HG02938 (cell line): ENCODE measurements around the gene PRPH.
"Not testable (repeated sequence)": the region's sequence is repeated elsewhere in the genome, so short reads cannot be mapped to it uniquely, and the experiment has no call there.

Experiments used
- ATAC-seq: cut with Tn5 transposase; IDR thresholded peaks from one replicate; pipeline ENCODE4 v1.9.1; 2021; ENCODE audit warnings: mild to moderate bottlenecking, moderate library complexity; ENCODE audit not compliant: unreplicated experiment

Gene PRPH

DNA sequence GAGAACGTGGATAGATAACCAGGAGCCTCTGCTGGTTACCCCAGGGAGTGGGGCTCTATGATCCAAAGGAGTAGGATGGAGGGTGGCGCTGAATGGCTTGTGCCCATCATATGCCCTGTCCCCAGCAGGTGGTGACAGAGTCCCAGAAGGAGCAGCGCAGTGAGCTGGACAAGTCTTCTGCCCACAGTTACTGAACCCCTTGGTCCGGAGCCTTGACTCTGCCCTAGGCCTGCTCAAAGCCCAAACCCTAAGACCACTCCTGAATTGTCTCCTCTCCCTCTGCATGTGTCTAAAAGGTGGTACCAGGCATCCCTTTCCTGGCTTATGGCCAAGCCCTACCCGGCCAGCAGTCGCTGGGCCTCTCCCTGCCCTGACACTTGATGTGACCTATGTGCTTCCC is 3.2 kb downstream of the PRPH start:
- ATAC-seq, result no peak

DNA sequence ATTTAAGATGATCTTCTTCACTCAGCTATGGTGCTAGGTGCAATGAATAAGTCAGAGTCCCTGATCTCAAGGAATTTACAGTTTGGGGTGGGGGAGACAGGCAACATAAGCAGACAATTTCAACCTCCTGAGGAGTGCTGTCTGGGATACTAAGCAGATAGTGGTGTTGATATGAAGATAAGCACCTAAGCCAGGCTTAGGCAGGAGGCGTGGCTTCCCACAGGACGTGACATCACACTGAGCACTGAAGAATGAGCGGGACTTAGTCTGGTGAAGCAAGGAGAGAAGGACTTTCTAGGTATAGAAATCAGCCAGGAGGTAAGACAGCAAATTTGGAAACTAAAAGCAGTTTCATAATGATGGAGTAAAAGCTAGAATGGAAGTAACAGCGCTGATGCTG is 6.8 kb downstream of the PRPH start:
- no peak for ATAC-seq

DNA sequence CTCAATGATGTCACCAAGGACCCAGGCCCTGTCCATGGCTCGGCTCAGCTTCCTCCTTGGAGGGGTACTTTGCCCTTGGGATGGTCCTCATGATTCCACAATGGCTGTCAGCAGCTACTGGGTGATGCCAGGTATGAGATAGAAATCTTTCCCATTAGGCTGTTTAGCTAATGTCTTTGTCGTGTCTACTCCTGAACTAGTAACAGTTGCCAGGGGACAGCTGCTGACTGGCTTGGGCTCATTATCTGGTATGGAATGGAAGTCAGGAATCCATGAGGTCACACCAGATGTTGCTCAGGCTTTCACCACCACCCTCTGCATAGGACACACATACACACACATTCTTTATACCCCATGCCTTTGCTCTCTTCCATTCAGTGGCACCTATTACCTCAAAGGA is 9.2 kb downstream of the PRPH start:
- ATAC-seq, result no peak

DNA sequence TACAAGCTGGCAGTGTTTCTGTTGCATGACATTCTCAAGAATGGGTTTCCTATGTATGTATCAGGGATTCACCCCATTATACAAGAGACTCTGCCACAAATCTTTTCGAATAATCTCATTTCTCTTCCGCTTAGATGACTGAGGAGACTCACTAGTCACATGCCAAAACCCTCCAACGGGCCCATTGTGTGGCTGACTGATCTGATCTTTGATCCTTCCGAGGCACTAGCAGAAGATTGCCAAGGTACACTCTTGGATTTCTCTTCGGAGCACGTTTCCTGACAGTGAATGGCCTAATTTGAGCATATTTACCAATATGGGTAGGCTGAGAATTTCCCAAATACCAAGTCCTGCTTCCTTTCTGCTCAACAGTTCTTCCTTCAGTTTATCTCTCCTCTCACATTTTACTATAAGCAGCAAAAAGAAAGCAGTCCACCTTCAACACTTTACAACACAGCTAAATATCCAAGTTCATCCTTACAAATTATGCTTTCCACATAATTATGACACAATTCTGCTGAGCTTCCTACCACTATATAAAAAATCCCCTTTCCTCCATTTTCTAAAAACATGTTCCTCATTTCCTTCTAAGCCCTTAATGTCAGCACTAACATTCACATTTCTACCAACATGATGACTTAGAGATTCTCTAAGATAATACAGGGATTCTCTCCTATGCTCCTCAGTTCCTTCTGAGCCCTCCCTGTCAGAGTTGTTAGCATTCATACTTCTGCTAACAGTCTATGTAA is 11.0 kb downstream of the PRPH start:
- ATAC-seq, result no peak

DNA sequence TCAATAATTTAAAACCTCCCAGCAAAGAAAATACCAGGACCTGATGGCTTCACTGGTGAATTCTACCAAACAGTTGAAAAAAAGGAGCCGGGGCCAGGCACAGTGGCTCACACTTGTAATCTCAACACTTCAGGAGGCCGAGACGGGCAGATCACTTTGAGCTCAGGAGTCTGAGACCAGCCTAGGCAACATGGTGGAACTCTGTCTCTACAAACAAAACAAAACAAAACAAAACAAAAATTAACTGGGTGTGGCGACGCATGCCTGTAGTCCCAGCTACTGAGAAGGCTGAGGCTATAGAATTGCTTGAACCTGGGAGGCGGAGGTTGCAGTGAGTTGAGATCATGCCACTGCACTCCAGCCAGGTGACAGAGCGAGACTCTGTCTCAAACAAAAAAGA is 14.4 kb downstream of the PRPH start:
- ATAC-seq, result no peak

DNA sequence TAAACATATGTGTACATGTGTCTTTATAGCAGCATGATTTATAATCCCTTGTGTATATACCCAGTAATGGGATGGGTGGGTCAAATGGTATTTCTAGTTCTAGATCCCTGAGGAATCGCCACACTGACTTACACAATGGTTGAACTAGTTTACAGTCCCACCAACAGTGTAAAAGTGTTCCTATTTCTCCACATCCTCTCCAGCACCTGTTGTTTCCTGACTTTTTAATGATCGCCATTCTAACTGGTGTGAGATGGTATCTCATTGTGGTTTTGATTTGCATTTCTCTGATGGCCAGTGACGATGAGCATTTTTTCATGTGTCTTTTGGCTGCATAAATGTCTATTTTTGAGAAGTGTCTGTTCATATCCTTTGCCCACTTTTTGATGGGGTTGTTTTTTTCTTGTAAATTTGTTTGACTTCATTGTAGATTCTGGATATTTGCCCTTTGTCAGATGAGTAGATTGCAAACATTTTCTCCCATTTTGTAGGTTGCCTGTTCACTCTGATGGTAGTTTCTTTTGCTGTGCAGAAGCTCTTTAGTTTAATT is 15.6 kb downstream of the PRPH start:
- ATAC-seq, result not testable (repeated sequence)

DNA sequence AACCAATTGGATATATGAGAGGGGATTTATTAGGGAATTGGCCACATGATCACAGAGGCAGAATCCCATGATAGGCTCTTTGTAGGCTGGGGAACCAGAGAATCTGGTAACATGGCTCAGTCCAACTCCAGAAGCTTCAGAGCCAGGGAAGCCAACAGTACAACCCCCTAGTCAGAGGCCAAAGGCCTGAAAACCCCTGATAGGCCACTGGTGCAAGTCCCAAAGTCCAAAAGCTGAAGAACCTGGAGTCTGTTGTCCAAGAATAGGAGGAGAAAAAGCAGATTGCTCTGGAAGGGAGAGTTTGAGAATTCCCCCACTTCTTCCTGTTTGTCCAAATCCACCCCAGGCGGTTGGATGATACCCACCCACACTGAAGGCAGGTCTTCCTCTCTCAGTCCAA is 19.9 kb downstream of the PRPH start:
- no peak for ATAC-seq

DNA sequence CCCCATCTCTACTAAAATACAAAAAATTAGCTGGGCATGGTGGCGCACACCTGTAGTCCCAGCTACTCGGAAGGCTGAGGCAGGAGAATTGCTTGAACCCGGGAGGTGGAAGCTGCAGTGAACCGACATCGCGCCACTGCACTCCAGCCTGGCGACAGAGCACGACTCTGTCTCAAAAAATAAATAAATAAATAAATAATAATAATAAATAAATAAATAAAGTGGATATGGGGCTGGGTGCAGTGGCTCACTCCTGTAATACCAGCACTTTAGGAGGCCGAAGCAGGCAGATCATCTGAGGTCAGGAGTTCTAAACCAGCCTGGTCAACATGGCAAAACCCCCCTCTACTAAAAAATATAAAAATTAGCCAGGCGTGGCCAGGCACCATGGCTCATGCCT is 22.2 kb downstream of the PRPH start:
- ATAC-seq, result not testable (repeated sequence)

DNA sequence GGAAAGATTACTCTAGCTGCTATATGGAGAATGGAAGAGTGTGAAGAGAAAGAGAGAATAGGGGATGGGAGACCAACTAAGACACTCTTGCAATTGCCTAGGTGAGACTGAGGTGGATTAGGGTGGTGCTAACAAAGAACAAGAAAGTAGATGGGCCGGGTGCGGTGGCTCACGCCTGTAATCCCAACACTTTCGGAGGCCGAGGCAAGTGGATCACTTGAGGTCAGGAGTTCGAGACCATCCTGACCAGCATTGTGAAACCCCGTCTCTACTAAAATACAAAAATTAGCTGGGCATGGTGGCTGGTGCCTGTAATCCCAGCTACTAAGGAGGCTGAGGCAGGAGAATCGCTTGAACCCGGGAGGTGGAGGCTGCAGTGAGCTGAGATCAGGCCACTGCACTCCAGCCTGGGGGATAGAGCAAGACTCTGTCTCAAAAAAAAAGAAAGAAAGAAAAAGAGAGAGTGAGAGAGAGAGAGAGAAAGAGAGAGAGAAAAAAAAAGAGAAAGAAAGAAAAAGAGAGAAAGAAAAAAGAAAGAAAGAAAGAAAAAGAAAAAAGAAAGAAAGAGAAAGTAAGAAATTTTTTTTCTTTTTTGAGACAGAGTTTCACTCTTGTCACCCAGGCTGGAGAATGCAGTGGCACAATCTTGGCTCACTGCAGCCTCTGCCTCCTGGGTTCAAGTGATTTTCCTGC is 25.6 kb downstream of the PRPH start:
- ATAC-seq, result not testable (repeated sequence)

DNA sequence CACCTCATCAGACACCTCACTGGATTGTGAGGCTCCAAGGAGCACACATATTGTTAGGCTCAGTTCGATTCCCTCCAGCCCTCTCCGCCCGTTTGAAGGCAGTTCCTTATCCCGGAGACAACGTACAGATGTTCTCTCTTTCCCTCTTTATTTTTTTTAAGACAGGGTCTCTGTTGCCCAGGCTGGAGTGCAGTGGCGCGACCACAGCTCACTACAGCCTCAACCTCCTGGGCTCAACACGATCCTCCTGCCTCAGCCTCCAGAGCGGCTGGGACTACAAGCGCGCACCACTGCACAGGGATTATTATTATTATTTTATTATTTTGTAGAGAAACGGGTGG is 27.4 kb downstream of the PRPH start:
- ATAC-seq, result no peak

DNA sequence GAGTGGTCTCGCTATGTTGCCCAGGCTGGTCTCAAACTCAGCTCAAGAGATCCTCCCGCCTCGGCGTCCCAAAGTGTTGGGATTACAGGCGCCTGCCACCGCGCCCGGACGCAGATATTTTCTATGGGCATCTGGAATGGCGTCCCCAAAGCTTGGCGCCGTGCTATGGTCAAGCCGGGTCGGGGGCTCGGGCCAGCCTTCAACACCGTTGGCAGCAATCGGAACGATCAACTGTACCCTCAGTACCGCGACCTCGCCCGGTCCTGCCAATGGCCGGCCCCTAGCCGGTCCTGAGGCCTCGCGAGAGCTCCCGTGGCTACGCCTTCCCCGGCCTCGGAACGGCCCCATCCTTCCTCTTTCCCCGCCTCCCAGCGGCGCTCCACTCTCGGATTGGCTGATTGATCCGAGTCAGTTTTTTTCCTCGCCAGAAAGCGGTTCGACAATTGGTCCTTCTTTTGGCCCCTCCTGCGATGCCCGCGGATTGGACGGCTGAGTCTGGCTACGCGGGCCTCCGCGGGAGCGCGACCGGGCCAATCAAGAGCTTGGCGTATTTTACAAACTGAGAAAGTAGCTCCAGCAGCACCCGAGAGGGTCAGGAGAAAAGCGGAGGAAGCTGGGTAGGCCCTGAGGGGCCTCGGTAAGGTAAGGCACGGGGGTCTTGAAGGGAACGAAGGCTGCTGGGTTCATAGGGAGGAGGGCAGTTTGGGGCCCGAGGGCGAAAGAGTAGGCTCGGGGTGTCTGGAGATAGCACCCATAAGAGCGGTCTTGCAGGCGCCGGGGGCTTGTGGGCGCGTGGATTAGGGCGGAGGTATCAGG is 28.0 kb downstream of the PRPH start, which contains the start of gene TROAP:
TROAP (plus strand) TSS at position 548 of the 816 bp plus-strand sequence. CDS start 354 bp downstream, outside the sequence.
- peak; percentile 96 for ATAC-seq

DNA sequence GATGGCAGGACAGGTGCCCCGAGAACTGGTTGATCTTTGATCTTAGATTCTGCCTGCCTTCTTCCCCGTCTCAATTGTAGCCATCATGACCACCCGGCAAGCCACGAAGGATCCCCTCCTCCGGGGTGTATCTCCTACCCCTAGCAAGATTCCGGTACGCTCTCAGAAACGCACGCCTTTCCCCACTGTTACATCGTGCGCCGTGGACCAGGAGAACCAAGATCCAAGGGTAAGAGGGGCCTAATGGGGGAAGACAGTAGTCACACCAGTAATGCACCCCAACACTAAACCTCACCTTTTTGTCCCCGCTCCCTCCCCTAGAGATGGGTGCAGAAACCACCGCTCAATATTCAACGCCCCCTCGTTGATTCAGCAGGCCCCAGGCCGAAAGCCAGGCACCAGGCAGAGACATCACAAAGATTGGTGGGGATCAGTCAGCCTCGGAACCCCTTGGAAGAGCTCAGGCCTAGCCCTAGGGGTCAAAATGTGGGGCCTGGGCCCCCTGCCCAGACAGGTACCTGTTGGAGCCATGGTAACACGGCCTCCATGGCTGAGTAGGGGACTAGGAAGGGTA is 28.7 kb downstream of the PRPH start:
- ATAC-seq, result no peak

DNA sequence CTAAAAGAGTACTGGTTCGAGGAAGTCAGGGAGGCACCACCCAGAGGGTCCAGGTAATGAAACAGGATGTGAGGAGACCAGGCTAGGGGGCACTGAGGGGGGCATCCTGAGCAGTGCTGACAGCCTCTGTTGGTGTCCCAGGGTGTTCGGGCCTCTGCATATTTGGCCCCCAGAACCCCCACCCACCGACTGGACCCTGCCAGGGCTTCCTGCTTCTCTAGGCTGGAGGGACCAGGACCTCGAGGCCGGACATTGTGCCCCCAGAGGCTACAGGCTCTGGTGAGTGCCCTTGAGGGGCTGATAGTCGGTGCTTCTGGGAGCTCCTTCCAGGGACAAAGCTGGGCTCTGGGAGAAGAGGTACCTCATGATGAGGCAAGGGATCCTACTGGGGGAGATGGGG is 30.7 kb downstream of the PRPH start:
- no peak for ATAC-seq

DNA sequence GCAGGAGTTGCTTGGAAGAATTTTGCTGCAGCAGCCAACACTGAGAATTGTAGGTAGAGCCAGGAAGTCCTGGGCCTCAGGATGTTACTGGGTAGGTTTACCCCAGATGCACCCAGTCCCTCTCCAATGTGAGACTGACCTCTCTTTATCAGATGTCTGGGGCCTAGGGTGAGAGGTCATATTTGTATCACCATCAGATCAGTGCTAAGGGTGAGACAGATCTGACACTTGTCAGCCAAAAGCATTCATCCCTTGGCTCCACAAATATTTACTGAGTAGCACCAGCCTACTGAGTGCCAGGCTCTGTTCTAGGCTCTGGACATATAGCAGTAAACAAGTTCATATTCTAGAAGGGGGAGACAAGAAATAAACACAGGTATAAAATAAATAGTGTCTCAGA is 32.4 kb downstream of the PRPH start:
- no peak for ATAC-seq

DNA sequence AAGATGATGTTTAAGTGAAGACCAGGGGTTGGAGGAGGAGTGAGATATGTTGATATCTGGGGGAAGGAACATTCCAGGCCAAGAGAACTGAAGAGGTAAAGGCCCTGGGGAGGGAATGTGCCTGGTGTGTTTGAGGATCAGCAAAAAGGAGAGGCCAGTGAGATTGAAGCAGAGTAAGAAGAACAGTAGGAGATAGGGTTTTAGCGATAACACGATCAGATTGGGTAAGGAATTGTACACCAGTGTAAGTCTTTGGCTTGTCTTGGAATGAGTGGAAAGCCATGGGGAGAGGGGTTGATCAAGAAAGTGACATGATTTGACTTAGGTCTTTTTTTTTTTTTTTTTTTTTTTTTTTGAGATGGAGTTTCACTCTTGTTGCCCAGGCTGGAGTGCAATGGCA is 32.9 kb downstream of the PRPH start:
- no peak for ATAC-seq

DNA sequence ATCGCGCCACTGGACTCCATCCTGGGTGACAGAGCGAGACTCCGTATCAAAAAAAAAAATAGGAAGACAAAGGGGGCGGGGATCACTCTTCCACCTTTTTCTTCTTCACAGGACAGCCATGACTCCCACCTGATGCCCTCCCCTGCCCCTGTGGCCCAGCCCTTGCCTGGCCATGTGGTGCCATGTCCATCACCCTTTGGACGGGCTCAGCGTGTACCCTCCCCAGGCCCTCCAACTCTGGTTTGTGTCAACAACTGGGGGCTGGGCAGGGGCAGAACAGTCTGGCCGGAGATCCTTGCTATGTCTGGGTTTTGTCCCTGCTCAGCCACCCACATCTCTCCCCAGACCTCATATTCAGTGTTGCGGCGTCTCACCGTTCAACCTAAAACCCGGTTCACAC is 33.9 kb downstream of the PRPH start:
- ATAC-seq, result no peak

DNA sequence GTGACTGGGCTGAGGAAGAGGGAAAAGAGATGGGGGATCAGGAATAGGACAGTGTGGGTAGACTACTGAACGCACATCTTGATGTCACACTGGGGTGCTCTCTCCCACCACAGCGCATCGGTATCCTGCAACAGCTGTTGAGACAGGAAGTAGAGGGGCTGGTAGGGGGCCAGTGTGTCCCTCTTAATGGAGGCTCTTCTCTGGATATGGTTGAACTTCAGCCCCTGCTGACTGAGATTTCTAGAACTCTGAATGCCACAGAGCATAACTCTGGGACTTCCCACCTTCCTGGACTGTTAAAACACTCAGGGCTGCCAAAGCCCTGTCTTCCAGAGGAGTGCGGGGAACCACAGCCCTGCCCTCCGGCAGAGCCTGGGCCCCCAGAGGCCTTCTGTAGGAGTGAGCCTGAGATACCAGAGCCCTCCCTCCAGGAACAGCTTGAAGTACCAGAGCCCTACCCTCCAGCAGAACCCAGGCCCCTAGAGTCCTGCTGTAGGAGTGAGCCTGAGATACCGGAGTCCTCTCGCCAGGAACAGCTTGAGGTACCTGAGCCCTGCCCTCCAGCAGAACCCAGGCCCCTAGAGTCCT is 35.2 kb downstream of the PRPH start:
- no peak for ATAC-seq

DNA sequence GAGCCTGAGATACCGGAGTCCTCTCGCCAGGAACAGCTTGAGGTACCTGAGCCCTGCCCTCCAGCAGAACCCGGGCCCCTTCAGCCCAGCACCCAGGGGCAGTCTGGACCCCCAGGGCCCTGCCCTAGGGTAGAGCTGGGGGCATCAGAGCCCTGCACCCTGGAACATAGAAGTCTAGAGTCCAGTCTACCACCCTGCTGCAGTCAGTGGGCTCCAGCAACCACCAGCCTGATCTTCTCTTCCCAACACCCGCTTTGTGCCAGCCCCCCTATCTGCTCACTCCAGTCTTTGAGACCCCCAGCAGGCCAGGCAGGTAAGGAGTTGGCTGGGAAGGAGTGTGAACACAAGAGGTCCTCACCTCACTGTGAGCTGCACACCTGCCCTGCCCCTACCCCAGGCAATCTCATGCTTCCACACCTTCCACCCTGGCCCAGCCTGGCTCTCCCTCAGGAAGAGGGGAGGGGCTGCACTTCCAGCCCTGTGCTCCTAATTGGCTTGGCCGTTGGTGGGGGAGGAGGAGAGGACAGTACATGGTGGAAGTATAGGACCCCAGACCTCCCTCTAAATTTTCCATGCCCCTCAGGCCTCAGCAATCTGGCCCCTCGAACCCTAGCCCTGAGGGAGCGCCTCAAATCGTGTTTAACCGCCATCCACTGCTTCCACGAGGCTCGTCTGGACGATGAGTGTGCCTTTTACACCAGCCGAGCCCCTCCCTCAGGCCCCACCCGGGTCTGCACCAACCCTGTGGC is 35.9 kb downstream of the PRPH start:
- no peak for ATAC-seq

DNA sequence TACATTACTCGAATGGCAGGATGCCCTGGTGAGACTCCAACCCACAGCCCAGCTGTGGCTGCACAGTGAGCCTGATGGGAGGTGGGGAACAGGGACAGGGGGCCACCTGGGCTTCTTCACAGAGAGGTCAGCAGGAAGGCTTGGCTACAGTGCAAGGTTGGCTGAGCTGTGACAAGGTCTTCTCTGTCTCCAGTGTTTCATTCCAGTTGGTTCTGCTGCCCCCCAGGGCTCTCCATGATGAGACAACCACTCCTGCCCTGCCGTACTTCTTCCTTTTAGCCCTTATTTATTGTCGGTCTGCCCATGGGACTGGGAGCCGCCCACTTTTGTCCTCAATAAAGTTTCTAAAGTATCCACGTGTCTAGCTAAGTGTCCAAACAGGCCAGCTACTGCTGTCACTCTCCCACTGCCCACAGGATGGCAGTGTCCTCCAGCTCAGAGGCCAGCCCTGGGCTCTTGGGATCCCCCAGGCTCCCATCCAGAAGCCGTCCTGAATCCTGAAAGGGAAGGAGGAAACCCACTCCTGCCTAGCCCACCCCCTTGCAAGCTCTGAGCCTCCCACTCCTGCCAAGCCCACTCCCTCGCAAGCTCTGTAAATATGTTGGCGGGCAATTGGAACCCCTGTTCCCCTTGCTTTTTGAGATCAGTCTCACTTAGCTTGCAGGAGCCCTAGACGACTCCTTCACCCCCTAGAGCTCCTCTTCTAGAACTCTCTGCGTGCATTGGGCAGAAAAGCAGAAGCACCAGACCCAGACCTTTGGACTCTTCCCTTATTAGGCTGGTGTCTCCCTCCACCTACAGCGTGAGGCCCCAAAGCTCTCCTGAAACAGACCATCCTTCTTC is 36.7 kb downstream of the PRPH start:
- no peak for ATAC-seq
